Keratinocyte (primary cell): ENCODE data around the gene TDRD1. TPM values are rescaled to one million over a fixed set of nuclear protein-coding genes. Genes with fewer than 3 reads are reported as not detected.

Experiments
- DNase-seq: peaks from one replicate; pipeline ENCODE4 v3.0.0-alpha.2; 2011; ENCODE audit warnings: low read depth, missing footprints, low spot score
- FAIRE-seq: peaks from 2 replicates; lab custom pipeline; 2011; peaks lifted over from hg19 to GRCh38; lab: Jason Lieb, UNC
- H2AFZ ChIP-seq: 2 replicates; pipeline ENCODE4 v1.6.0; 2012; ENCODE audit warnings: low read length, control low read depth, inconsistent platforms; ENCODE audit not compliant: control insufficient read depth
- H3K27ac ChIP-seq: 2 replicates; pipeline ENCODE4 v1.5.1; 2011; ENCODE audit warnings: low read length; ENCODE audit not compliant: control insufficient read depth, insufficient read depth
- H3K27me3 ChIP-seq: 3 replicates; pipeline ENCODE4 v1.6.0; 2011; ENCODE audit warnings: low read length; ENCODE audit not compliant: control insufficient read depth, insufficient read depth; ENCODE audit errors: extremely low read depth
- H3K36me3 ChIP-seq, 2 experiments: 2 replicates in 1 of 2; 3 replicates in 1 of 2; pipeline ENCODE4 v1.5.1; 2011; ENCODE audit warnings: low read length in 2 of 2, mild to moderate bottlenecking in 1 of 2; ENCODE audit not compliant: control insufficient read depth in 2 of 2, insufficient read depth in 2 of 2; ENCODE audit errors: extremely low read depth in 1 of 2
- H3K4me1 ChIP-seq: 3 replicates; pipeline ENCODE4 v1.5.1; 2011; ENCODE audit warnings: low read length; ENCODE audit not compliant: control insufficient read depth, insufficient read depth; ENCODE audit errors: extremely low read depth
- H3K4me2 ChIP-seq: 3 replicates; pipeline ENCODE4 v1.6.0; 2011; ENCODE audit warnings: low read depth, low read length; ENCODE audit not compliant: control insufficient read depth, insufficient read depth; ENCODE audit errors: extremely low read depth
- H3K4me3 ChIP-seq, 3 experiments: fragments of 200-600 bp in 1 of 3; sonication (generic) in 1 of 3; 2 replicates in 2 of 3; 3 replicates in 1 of 3; pipeline ENCODE4 v1.5.1; 2011 to 2016; ENCODE audit warnings: low read length in 3 of 3, mild to moderate bottlenecking in 3 of 3, control low read depth in 2 of 3, inconsistent platforms in 1 of 3, low read depth in 1 of 3, mixed read lengths in 1 of 3, mixed run types in 1 of 3, moderate library complexity in 1 of 3; ENCODE audit not compliant: control insufficient read depth in 2 of 3, insufficient read depth in 2 of 3; ENCODE audit errors: extremely low read depth in 1 of 3
- H3K79me2 ChIP-seq: 2 replicates; pipeline ENCODE4 v1.6.0; 2012; ENCODE audit warnings: low read length; ENCODE audit not compliant: control insufficient read depth, insufficient read depth
- H3K9ac ChIP-seq: 3 replicates; pipeline ENCODE4 v1.6.0; 2011; ENCODE audit warnings: low read length; ENCODE audit not compliant: control insufficient read depth, insufficient read depth; ENCODE audit errors: extremely low read depth
- H3K9me1 ChIP-seq: 3 replicates; pipeline ENCODE4 v1.6.0; 2011; ENCODE audit warnings: low read length; ENCODE audit not compliant: control insufficient read depth, insufficient read depth; ENCODE audit errors: extremely low read depth
- H3K9me3 ChIP-seq: 2 replicates; pipeline ENCODE4 v1.5.1; 2012; ENCODE audit warnings: low read depth, low read length; ENCODE audit not compliant: control insufficient read depth
- H4K20me1 ChIP-seq: 3 replicates; pipeline ENCODE4 v1.6.0; 2011; ENCODE audit warnings: low read length; ENCODE audit not compliant: control insufficient read depth, insufficient read depth; ENCODE audit errors: extremely low read depth
- EZH2 ChIP-seq: IDR thresholded peaks from one replicate; pipeline ENCODE4 v1.6.1; 2012; ENCODE audit warnings: inconsistent platforms, mild to moderate bottlenecking, low read length, moderate library complexity
- dilution Hi-C: fragments of 300-500 bp; cut with MboI; formaldehyde crosslinking; loops from one replicate; pipeline ENCODE4 v1.7.0; 2020; ENCODE audit warnings: low sequenced_read_pairs; ENCODE audit not compliant: extremely low pct_ligation_motif_present
- polyA plus RNA-seq, 5 experiments: library from polyadenylated mRNA; depleted of rRNA in 3 of 5; stranded (reverse) in 3 of 5; stranded (forward) in 1 of 5; unstranded in 1 of 5; fragments of >200 nt; gene quantifications; 1 replicate in 1 of 5; 2 replicates in 3 of 5; 3 replicates in 1 of 5; pipeline versions ENCODE4 v1.2.1 to v1.2.3, GENCODE V29; 2011 to 2012; ENCODE audit warnings: missing spikeins in 2 of 5, low read depth in 1 of 5, low replicate concordance in 1 of 5
- TF ChIP-seq, protein P1 (sequence below), 3 experiments: IDR thresholded peaks in 1 of 3; conservative IDR thresholded peaks in 1 of 3; optimal IDR thresholded peaks in 1 of 3; 2 replicates in 2 of 3; 3 replicates in 1 of 3; pipeline versions ENCODE3 to v1.5.1; 2011; ENCODE audit warnings: low read length in 3 of 3, mild to moderate bottlenecking in 3 of 3, moderate library complexity in 2 of 3, control low read depth in 1 of 3, inconsistent platforms in 1 of 3; ENCODE audit not compliant: insufficient read depth in 2 of 3; ENCODE audit errors: extremely low read depth in 1 of 3

TDRD1 gene
- polyA plus RNA-seq, 1 donor (not counting 4 experiments of a cell fraction or from before 2014, with no cell fraction given) = 0.56 TPM

DNA sequence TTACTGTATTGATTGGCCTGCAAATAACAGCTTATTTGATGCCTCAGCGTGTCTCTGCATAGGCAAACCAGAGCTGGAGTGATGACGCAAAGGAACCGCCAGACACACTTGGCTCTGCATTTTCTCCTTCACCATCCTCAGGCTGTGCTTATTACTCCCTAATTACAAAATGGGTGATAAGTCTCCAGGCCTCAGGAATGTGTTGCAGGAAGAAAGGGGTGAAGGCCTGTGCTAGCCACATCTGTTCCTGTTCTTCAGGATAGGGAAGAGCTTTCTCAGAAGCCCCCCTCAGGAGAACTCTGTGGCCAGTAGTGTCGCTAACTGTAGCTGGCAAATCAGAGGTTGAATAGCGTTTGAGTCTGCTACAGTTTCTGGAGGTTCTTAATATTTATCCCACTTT is 5.1 kb downstream of the TDRD1 start:
- FAIRE-seq (no peak), DNase-seq (no peak)
- Histone ChIP-seq H4K20me1 (no peaks in the 10 kb centered on the region), H3K36me3 (no peaks in the 10 kb centered on the region), H3K9ac (no peak overlapping the region), H3K4me2 (no peak overlapping the region), H3K9me3 (no peaks in the 10 kb centered on the region), H2AFZ (no peak overlapping the region), H3K4me3 (no peak overlapping the region), H3K79me2 (no peaks in the 10 kb centered on the region), H3K27ac (no peak overlapping the region), H3K27me3 (no peaks in the 10 kb centered on the region), H3K9me1 (no peaks in the 10 kb centered on the region), H3K4me1 (no peaks in the 10 kb centered on the region)
- TF ChIP-seq EZH2 = no peak
- TF ChIP-seq, protein P1, sequence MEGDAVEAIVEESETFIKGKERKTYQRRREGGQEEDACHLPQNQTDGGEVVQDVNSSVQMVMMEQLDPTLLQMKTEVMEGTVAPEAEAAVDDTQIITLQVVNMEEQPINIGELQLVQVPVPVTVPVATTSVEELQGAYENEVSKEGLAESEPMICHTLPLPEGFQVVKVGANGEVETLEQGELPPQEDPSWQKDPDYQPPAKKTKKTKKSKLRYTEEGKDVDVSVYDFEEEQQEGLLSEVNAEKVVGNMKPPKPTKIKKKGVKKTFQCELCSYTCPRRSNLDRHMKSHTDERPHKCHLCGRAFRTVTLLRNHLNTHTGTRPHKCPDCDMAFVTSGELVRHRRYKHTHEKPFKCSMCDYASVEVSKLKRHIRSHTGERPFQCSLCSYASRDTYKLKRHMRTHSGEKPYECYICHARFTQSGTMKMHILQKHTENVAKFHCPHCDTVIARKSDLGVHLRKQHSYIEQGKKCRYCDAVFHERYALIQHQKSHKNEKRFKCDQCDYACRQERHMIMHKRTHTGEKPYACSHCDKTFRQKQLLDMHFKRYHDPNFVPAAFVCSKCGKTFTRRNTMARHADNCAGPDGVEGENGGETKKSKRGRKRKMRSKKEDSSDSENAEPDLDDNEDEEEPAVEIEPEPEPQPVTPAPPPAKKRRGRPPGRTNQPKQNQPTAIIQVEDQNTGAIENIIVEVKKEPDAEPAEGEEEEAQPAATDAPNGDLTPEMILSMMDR (optimal IDR thresholded peaks at IDR 0.05 in 1 of 3, IDR thresholded peaks at IDR 0.05 in 1 of 3, conservative IDR thresholded peaks at IDR 0.05 in 1 of 3; ENCODE audit: extremely low read depth in 1 of 3, insufficient read depth in 2 of 3, low read length in 3 of 3) = no peak
- dilution Hi-C loops = no loop called here

DNA sequence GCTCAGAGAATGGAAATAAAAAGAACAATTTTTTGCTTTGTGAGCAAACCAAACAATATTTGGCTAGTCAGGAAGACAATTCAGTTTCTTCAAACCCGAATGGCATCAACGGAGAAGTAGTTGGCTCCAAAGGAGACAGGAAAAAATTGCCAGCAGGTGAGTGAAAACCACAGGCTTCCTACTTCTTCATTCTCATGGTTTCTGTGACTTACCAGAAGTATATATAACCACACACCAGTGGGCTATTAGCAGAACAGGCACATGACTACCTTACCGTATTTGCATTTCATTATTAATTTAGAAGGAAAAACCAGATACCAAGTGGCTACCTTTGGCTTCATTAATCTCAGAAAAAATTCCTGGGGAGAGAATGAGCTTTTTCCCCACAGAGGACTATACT is 8.8 kb downstream of the TDRD1 start:
- H3K9ac ChIP-seq = no peak overlapping the region
- H2AFZ ChIP-seq = no peak overlapping the region
- H3K27me3 ChIP-seq = peaks cover 4% of the 10 kb centered on the region
- H3K27ac ChIP-seq = no peak overlapping the region
- H3K9me3 ChIP-seq = no peaks in the 10 kb centered on the region
- no peaks in the 10 kb centered on the region for H4K20me1 ChIP-seq
- no peaks in the 10 kb centered on the region for H3K36me3 ChIP-seq
- no peaks in the 10 kb centered on the region for H3K79me2 ChIP-seq
- no peaks in the 10 kb centered on the region for H3K9me1 ChIP-seq
- H3K4me2 ChIP-seq = no peak overlapping the region
- dilution Hi-C loops = no loop called here
- FAIRE-seq = no peak
- TF ChIP-seq EZH2 = no peak
- H3K4me3 ChIP-seq = no peak overlapping the region
- H3K4me1 ChIP-seq = no peaks in the 10 kb centered on the region
- DNase-seq = no peak

DNA sequence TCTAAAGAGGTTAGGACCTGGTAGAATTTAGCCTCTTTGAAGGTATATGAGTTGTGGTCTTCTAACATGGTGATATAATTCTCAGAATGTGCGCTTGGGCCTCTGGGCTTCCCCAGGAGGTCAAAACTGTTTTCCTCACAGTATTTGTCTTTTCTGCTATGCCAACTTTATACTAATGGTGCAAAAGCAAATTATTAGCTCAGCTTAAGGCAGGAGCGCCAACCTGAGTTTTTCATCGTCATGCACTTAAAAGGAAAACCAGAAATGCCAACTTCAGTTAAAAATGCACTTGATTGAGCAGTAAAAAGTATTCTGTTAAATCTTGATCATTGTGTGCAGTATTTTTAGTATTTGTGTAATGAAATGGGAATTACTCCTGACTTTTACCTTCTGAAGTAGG is 9.7 kb downstream of the TDRD1 start:
- Histone ChIP-seq H3K4me3 (no peak overlapping the region), H3K4me2 (no peak overlapping the region), H3K9me3 (no peaks in the 10 kb centered on the region), H3K4me1 (no peaks in the 10 kb centered on the region), H3K27me3 (peaks cover 10% of the 10 kb centered on the region), H3K9me1 (no peaks in the 10 kb centered on the region), H3K27ac (no peak overlapping the region), H3K9ac (no peak overlapping the region), H3K79me2 (no peaks in the 10 kb centered on the region), H4K20me1 (no peaks in the 10 kb centered on the region), H3K36me3 (no peaks in the 10 kb centered on the region), H2AFZ (no peak overlapping the region)
- no peak for DNase-seq
- no peak for FAIRE-seq
- no peak for TF ChIP-seq EZH2
- TF ChIP-seq, protein P1 (optimal IDR thresholded peaks at IDR 0.05 in 1 of 3, IDR thresholded peaks at IDR 0.05 in 1 of 3, conservative IDR thresholded peaks at IDR 0.05 in 1 of 3; ENCODE audit: extremely low read depth in 1 of 3, insufficient read depth in 2 of 3, low read length in 3 of 3) = no peak
- dilution Hi-C loops = no loop called here
